ENCODE data around the gene ASB7.

Gene ASB7

DNA sequence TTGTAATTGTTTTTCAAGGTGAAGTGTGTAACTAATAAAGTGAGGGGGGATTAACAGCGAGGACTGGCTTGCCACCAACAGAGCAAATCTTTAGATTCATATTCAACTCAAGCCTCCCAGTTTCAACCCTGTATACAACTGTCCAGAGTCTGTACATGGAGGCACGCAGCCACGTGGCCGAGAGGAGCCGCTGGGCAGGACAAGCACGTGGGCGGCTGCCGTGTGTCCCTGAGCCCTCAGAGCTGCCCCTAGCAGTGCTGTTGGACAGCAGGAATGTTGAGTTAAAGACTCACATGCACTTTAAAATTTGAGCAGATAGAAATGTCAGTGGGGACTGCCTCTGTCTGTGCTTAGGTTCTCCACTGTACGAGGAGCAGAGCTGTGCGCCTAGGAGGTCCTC is 29.4 kb downstream of the ASB7 start:
- no peak for TF ChIP-seq CTCF (conservative IDR thresholded peaks at IDR 0.05)
- TF ChIP-seq ZFX (IDR thresholded peaks at IDR 0.05): no peak
- H3K27ac ChIP-seq: no peak overlapping the region

DNA sequence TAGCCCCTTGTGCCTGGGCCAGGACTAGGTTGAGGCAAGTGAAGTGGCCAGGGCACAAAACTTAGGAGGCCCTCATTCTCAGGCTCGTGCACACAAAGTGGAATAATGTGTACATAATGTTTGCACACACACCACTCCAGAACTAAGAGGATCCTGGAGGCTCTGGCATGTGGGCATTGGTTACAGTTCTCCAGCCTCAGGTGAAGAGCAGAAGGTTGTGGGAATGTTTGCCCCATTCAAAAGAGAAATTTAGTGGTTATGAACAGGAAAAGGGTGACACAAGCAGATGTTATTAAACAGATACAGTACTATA is 31.3 kb downstream of the ASB7 start:
- TF ChIP-seq ZFX (IDR thresholded peaks at IDR 0.05): no peak
- peak overlapping the region; percentile 28 for H3K27ac ChIP-seq

- TF ChIP-seq CTCF (conservative IDR thresholded peaks at IDR 0.05): no peak
- no peak for TF ChIP-seq ZFX (IDR thresholded peaks at IDR 0.05)
- no peak overlapping the region for H3K27ac ChIP-seq
Measured at GRCh38 chr15:100635406-100636071, 33.1 kb downstream of the ASB7 start.

GRCh38 chr15:100638177-100638730 is 35.9 kb downstream of the ASB7 start:
- H3K27ac ChIP-seq: no peak overlapping the region
- no peak for TF ChIP-seq CTCF (conservative IDR thresholded peaks at IDR 0.05)
- no peak for TF ChIP-seq ZFX (IDR thresholded peaks at IDR 0.05)

DNA sequence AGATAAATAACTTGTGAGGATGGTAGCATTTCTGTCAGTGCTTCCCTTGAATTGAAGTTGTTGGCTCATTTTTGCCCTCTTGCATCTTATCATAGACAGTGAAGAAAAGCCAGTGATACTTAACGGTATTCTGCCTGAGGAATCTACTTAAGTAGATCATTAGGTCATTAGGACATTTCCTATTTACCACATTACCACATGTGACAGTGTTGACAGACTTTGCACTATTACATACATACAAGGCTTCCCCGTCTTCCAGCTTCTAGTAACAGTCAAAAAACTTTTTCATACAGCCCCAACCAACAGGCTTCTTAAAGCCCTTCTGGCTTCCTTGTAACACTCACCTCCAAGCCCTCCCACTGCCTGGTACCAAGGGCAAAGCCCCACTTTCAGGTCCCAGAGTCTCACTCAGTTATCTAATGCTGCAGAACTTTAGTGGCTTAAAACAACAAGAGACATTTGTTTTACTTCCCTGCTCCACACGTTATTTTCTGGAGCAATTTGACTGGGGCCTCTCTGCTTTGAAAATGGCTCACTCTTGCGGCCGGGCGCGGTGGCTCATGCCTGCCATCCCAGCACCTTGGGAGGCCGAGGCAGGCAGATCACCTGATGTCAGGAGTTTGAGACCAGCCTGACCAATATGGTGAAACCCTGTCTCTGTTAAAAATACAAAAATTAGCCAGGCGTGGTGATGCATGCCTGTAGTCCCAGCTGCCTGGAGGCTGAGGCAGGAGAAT is 40.0 kb downstream of the ASB7 start:
- TF ChIP-seq CTCF (conservative IDR thresholded peaks at IDR 0.05): no peak
- TF ChIP-seq ZFX (IDR thresholded peaks at IDR 0.05): no peak
- H3K27ac ChIP-seq: no peak overlapping the region

DNA sequence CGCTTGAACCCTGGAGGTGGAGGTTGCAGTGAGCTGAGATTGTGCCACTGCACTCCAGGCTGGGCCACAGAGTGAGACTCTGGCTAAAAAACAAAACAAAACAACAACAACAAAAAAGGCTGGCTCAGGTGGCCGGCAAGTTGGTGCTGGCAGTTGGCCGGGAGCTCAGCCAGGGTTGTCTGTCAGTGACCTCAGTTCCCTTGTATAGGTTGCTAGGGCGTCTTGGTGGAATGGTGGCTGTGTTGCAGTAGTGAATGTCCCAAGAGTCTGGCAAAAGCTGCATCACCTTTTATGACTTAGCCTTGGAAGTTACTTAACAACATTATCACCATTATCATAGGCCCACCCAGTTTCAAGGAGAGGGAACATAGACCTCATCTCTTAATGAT is 40.6 kb downstream of the ASB7 start:
- TF ChIP-seq CTCF (conservative IDR thresholded peaks at IDR 0.05) (no peak), ZFX (IDR thresholded peaks at IDR 0.05) (no peak)
- H3K27ac ChIP-seq: no peak overlapping the region

- TF ChIP-seq CTCF (conservative IDR thresholded peaks at IDR 0.05): no peak
- no peak for TF ChIP-seq ZFX (IDR thresholded peaks at IDR 0.05)
- no peak overlapping the region for H3K27ac ChIP-seq
Measured at GRCh38 chr15:100645671-100646070, 43.3 kb downstream of the ASB7 start.
